HG03442 (cell line): ENCODE results near the gene MBNL2.

ENCODE experiments used
- ATAC-seq: cut with Tn5 transposase; IDR thresholded peaks from one replicate; pipeline ENCODE4 v1.9.1; 2021; ENCODE audit warnings: mild to moderate bottlenecking, moderate library complexity; ENCODE audit not compliant: unreplicated experiment

MBNL2 gene

DNA sequence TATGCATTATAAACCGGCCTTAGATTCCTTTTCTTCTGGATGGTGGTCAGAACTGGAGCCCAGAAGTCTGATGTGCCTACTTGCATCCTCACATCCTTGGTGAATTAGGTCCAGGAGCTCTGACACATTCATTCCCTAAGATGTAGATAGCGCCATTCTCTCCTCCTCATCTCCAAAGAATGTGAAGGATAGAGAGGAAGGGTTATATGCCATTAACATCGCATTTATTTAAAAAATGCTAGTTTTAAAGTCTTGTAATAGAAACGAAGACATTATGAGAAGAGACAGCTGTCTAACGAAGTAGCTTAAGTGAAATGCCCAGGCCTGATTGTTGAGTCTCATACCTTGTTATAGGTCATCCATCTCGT lies 9.7 kb downstream of the MBNL2 start:
- ATAC-seq, result no peak

DNA sequence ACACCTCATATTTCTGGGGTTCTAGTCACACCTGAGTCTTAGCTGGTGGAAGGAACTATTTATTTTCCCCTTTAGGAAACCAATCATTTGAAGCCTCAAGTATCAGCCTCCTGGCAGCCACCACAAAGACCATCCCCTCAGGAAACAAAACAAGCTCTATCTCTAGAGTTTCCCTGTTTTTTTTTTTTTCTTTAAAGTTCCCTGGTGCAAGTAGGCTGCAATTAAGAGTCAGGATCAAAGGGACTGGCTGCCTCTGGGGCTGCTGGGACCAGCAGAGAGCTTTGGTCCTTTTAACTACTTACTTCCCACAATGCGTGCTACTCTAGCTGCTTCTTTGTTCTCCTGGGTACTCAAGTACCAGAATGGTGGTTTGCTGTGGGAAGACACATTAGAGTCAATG lies 11.4 kb downstream of the MBNL2 start:
- ATAC-seq, result no peak

DNA sequence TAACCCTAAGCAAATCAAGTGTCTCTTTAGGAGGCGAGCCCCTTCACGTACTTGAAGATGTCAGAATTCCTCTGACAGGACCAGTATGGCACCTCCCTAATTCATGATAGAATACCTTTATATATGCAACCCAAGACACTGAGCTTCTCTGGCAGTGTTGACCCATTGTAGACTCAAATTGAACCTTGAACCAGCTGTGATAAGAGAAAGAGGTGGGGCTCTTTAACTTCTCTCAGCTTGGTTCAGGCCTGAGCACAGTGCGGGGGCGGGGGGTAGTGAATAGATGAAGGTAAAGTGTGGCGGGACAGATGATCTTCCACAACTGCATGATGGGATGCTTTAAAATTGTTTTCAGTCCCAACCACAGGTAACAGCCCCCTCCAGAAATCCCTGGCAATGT lies 12.1 kb downstream of the MBNL2 start:
- no peak for ATAC-seq

DNA sequence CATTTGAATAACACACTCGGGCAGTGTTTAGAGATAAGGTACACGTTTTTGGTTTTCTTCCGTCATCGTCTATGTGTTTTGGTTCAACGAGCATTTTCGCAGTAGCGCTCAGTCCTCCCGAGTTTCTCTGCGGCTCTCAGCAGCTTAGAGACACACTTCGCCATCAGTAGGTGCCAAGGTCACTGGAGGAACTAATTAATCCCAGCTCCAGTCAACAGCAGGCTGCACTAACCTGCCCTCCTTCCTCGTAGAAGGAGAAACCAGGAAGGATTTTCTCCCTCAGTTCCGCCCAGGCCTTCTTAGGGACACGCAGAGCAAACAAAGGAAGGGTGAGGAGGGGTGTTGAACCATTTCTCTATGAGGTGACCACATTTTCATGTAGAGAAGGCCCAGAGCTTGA lies 12.6 kb downstream of the MBNL2 start:
- ATAC-seq, result no peak

GRCh38 chr13:97235549-97236231 lies 13.6 kb downstream of the MBNL2 start:
- no peak for ATAC-seq

- no peak for ATAC-seq
These were observed 15.3 kb downstream of the MBNL2 start for GRCh38 chr13:97237388-97237787.

GRCh38 chr13:97238432-97238831 lies 16.3 kb downstream of the MBNL2 start:
- ATAC-seq, result no peak

DNA sequence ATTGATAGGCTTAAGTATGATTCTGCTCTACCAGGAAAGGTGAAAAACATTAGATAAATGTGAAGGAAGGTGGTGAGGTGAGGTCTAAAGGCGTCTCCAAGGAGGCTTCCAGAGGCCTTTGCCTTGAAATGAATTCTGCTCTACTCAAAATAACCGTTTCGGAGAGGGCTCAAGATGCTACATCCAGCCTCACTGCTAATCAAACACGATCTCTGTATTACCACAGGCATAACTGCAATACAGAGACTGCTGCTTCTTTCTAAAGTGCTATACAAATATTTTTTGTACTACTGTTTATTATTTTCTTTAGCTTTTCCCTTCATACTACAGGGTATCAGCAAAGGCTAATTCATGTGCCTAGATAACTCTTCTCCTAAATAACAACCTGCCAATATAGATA lies 16.8 kb downstream of the MBNL2 start:
- no peak for ATAC-seq

DNA sequence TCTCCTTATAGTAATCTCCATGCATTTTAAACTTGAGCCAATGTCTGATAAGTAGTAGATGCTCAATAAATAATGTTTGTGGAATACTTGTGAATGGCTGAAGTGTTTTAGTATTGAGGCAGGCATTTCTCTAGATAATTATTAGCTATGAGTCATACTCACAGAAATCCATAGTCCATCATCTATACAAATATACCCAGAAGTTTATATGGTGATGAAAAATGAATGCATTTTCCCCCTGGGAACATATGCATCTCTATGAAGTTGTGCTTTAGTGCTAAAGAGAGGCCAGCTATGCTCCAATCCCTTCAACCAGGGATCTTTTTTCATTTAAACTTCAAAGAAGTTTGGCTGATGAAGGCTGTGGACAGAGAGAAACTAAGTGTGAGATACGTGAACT lies 17.2 kb downstream of the MBNL2 start:
- no peak for ATAC-seq

DNA sequence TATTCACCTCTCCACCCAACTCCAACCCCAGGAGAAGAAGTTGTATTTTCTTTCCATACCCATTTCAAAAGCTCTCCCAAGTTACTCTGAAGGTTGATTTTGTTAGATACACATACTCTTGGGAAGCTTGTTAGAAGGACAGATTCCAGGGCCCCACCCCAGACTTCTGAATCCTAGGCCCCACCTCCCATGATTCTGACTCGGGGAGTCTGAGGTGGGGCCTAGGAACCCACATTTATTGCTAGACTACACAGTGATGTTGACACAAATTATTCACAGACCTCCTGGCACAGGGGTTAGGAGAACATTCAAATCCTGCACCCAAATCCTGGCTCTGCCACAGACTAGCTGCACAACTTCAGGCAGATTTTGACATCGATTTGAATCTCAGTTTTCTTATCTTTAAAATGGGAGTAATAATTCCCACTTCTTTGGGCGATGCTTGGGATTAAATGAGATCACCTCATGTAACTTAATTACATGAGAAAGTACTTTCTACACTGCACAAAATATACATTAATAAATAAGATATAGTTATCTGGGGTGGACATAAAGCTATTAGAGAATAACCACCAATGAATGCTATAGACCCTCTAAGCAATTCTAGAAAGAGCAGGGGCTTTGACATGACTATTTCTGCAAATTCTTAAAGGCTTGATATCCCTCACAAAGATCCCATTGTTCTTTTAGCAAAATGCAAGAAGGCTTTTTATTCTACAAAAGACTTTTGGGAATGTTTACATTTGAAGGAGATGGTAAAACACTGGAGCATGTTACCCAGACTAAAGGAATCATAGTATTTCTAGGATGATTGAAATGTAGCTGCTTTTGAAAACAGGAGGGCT lies 18.0 kb downstream of the MBNL2 start:
- ATAC-seq, result no peak

GRCh38 chr13:97240788-97241734 lies 18.9 kb downstream of the MBNL2 start:
- ATAC-seq, result no peak

DNA sequence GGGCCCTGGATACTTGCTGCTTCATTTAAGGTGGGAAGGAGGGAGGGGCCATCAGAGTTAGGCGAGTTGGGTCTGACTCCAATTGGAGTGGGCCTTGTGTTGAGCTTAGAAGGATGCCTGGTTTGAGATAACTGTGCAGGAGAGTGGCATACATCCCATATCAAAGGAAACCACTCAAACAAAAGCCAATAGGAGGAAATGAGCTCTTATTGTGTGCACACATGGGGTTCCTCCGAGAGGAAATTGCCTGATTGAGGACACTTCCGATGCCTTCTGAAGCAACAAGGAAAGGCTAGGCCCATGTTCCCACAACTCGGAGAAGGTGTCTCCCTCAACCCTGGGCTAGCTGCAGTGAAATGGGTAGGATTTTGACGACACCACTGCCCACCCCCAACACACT lies 19.6 kb downstream of the MBNL2 start:
- ATAC-seq, result no peak

GRCh38 chr13:97242755-97243497 lies 20.8 kb downstream of the MBNL2 start:
- no peak for ATAC-seq

- no peak for ATAC-seq
These were observed 22.0 kb downstream of the MBNL2 start for GRCh38 chr13:97243915-97244781.

DNA sequence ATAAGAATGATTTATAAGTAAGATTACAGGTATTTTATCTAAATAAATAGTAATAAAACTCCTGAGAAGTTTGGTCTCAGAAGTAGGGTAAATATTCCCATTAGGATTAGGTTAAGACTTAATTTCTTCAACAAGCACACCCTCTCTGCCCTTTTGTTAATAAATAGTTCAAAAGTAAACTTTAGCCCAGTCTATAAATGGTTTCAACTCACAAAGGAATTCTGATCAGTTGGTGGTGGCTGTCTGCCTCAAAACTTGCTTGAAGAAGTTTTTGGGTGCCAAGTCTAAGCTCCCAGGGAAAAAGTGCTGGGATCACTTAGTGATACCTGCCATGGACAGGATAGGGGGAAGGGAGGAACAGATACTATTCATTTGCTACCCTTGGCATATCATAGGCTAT lies 22.9 kb downstream of the MBNL2 start:
- no peak for ATAC-seq

GRCh38 chr13:97246596-97247158 lies 24.5 kb downstream of the MBNL2 start:
- no peak for ATAC-seq

DNA sequence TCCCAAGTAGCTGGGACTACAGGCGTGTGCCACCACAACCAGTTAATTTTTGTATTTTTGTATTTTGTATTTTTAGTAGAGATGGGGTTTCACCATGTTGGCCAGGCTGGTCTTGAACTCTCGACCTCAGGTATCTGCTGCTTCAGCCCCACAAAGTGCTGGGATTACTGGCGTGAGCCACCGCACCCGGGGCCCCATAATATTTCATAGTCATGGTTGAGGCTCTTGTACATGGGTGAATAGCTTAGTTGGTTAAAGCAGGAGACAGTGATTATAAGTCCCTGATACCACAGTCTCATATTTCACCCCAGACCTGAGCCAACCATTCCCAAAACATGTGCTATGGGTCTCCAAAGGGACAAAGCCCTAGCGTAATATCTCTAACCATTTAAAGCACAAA lies 26.1 kb downstream of the MBNL2 start:
- no peak for ATAC-seq

- ATAC-seq, result no peak
These were observed 27.1 kb downstream of the MBNL2 start for GRCh38 chr13:97249093-97249795.
